ENCODE results near the gene SCYL2. TPM values are rescaled to one million over a fixed set of nuclear protein-coding genes. Genes with fewer than 3 reads are reported as not detected.

The SCYL2 gene
- polyA plus RNA-seq, 1 donor (not counting 4 experiments of a cell fraction or from before 2014, with no cell fraction given): 31.5 TPM

DNA sequence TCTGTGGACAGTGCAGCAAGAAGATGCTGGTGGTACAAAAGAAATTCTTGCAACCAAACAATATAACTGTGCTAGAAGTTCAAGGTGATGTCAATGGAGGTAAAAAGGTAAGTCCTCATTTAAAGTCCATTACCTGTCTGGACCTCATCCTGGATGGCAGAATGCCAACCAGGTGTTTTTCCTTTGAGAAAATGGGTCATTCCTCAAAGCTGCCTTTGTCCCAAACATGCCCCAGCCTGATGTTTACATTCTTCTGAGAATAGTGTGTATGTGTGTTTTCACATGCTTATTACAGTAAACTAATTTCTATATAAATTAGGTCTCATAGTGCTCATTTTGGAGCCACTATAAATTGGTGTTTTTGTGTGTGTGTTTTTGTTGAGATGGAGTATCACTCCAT, 41.5 kb upstream of the SCYL2 start:
- H3K79me2 ChIP-seq (ENCODE audit: control insufficient read depth, insufficient read depth, low read length): no peaks in the 10 kb centered on the region
- dilution Hi-C loops (cut with MboI; ENCODE audit: extremely low pct_ligation_motif_present, low sequenced_read_pairs): no loop called here
- no peak overlapping the region for H3K4me2 ChIP-seq (ENCODE audit: control insufficient read depth, extremely low read depth, insufficient read depth, low read depth, low read length)
- H3K9me3 ChIP-seq (ENCODE audit: control insufficient read depth, low read depth, low read length): no peaks in the 10 kb centered on the region
- H3K4me3 ChIP-seq (ENCODE audit: control insufficient read depth in 2 of 3, extremely low read depth in 1 of 3, insufficient read depth in 2 of 3, low read depth in 1 of 3, low read length in 3 of 3): no peak overlapping the region
- H3K36me3 ChIP-seq (ENCODE audit: control insufficient read depth in 2 of 2, extremely low read depth in 1 of 2, insufficient read depth in 2 of 2, low read length in 2 of 2): peaks cover 0 to 1% of the 10 kb centered on the region in 2 experiments
- H3K9me1 ChIP-seq (ENCODE audit: control insufficient read depth, extremely low read depth, insufficient read depth, low read length): no peaks in the 10 kb centered on the region
- H3K9ac ChIP-seq (ENCODE audit: control insufficient read depth, extremely low read depth, insufficient read depth, low read length): no peak overlapping the region
- H3K4me1 ChIP-seq (ENCODE audit: control insufficient read depth, extremely low read depth, insufficient read depth, low read length): peaks cover 18% of the 10 kb centered on the region
- TF ChIP-seq EZH2 (IDR thresholded peaks at IDR 0.05; ENCODE audit: low read length): no peak
- TF ChIP-seq, protein P1, sequence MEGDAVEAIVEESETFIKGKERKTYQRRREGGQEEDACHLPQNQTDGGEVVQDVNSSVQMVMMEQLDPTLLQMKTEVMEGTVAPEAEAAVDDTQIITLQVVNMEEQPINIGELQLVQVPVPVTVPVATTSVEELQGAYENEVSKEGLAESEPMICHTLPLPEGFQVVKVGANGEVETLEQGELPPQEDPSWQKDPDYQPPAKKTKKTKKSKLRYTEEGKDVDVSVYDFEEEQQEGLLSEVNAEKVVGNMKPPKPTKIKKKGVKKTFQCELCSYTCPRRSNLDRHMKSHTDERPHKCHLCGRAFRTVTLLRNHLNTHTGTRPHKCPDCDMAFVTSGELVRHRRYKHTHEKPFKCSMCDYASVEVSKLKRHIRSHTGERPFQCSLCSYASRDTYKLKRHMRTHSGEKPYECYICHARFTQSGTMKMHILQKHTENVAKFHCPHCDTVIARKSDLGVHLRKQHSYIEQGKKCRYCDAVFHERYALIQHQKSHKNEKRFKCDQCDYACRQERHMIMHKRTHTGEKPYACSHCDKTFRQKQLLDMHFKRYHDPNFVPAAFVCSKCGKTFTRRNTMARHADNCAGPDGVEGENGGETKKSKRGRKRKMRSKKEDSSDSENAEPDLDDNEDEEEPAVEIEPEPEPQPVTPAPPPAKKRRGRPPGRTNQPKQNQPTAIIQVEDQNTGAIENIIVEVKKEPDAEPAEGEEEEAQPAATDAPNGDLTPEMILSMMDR (optimal IDR thresholded peaks at IDR 0.05 in 1 of 3, IDR thresholded peaks at IDR 0.05 in 1 of 3, conservative IDR thresholded peaks at IDR 0.05 in 1 of 3; ENCODE audit: extremely low read depth in 1 of 3, insufficient read depth in 2 of 3, low read length in 3 of 3): no peak
- peak; percentile 79 for FAIRE-seq
- H3K27ac ChIP-seq (ENCODE audit: control insufficient read depth, insufficient read depth, low read length): no peak overlapping the region
- H4K20me1 ChIP-seq (ENCODE audit: control insufficient read depth, extremely low read depth, insufficient read depth, low read length): no peaks in the 10 kb centered on the region
- peak; percentile 86 for DNase-seq (ENCODE audit: low read depth, low spot score)
- H2AFZ ChIP-seq (ENCODE audit: control insufficient read depth, low read length): no peak overlapping the region
- H3K27me3 ChIP-seq (ENCODE audit: control insufficient read depth, extremely low read depth, insufficient read depth, low read length): no peaks in the 10 kb centered on the region

DNA sequence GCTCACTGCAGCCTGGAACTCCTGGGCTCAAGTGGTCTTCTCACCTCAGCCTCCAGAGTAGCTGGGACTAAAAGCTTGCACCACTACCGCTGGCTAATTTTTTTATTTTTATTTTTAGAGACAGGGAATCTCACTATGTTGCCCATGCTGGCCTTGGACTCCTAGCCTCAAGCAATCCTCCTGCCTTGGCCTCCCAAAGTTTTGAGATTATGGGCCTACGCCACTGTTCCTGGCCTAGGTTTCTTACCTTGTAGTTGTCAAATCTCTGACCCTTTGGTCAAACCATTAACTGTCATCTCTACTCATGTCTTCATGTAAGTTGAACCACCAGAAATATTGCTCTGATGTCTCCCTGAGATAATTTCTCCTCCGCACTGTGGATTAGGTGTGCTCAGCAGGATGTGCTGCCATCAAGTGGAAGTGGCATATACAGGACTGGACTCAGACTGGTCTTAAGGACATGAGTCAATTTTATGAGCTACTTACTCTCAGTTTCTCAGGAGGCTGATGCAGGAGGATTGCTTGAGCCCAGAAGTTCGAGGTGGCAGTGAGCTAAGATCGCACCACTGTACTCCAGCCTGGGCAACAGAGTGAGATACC, 37.8 kb upstream of the SCYL2 start:
- Histone ChIP-seq H3K4me3 (ENCODE audit: control insufficient read depth in 2 of 3, extremely low read depth in 1 of 3, insufficient read depth in 2 of 3, low read depth in 1 of 3, low read length in 3 of 3) (peak overlapping the region in 1 of 3 experiments; percentile 7), H3K4me2 (ENCODE audit: control insufficient read depth, extremely low read depth, insufficient read depth, low read depth, low read length) (peak overlapping the region; percentile 69), H3K9me3 (ENCODE audit: control insufficient read depth, low read depth, low read length) (no peaks in the 10 kb centered on the region), H3K9me1 (ENCODE audit: control insufficient read depth, extremely low read depth, insufficient read depth, low read length) (no peaks in the 10 kb centered on the region), H3K36me3 (ENCODE audit: control insufficient read depth in 2 of 2, extremely low read depth in 1 of 2, insufficient read depth in 2 of 2, low read length in 2 of 2) (no peaks in the 10 kb centered on the region), H3K27ac (ENCODE audit: control insufficient read depth, insufficient read depth, low read length) (peak overlapping the region; percentile 31), H4K20me1 (ENCODE audit: control insufficient read depth, extremely low read depth, insufficient read depth, low read length) (no peaks in the 10 kb centered on the region), H3K27me3 (ENCODE audit: control insufficient read depth, extremely low read depth, insufficient read depth, low read length) (no peaks in the 10 kb centered on the region), H3K79me2 (ENCODE audit: control insufficient read depth, insufficient read depth, low read length) (no peaks in the 10 kb centered on the region), H3K9ac (ENCODE audit: control insufficient read depth, extremely low read depth, insufficient read depth, low read length) (no peak overlapping the region), H2AFZ (ENCODE audit: control insufficient read depth, low read length) (peak overlapping the region; percentile 5), H3K4me1 (ENCODE audit: control insufficient read depth, extremely low read depth, insufficient read depth, low read length) (peaks cover 19% of the 10 kb centered on the region)
- dilution Hi-C loops (cut with MboI; ENCODE audit: extremely low pct_ligation_motif_present, low sequenced_read_pairs): no loop called here
- TF ChIP-seq, protein P1 (optimal IDR thresholded peaks at IDR 0.05 in 1 of 3, IDR thresholded peaks at IDR 0.05 in 1 of 3, conservative IDR thresholded peaks at IDR 0.05 in 1 of 3; ENCODE audit: extremely low read depth in 1 of 3, insufficient read depth in 2 of 3, low read length in 3 of 3): peak; percentile 34 to 78 (median 39)
- no peak for TF ChIP-seq EZH2 (IDR thresholded peaks at IDR 0.05; ENCODE audit: low read length)
- DNase-seq (ENCODE audit: low read depth, low spot score) (peak; percentile 15), FAIRE-seq (peak; percentile 78)
